H54 (cell line): ENCODE results near the gene AGBL5.

Experiments used
- DNase-seq: peaks from one replicate; pipeline ENCODE4 v3.0.0; 2011; ENCODE audit warnings: low spot score, mixed read lengths; ENCODE audit not compliant: insufficient read length
- FAIRE-seq: peaks from 3 replicates; lab custom pipeline; 2011; peaks lifted over from hg19 to GRCh38; lab: Jason Lieb, UNC
- POLR2A ChIP-seq: IDR thresholded peaks from 2 replicates; pipeline ENCODE4 v1.6.1; 2011; ENCODE audit warnings: low read depth, mild to moderate bottlenecking, low read length

Gene AGBL5

GRCh38 chr2:27081984-27082772 is 30.7 kb downstream of the AGBL5 start:
- DNase-seq (no peak), FAIRE-seq (no peak)
- no peak for TF ChIP-seq POLR2A

GRCh38 chr2:27082773-27083409 is 31.4 kb downstream of the AGBL5 start:
- TF ChIP-seq POLR2A: no peak
- FAIRE-seq: no peak
- DNase-seq: no peak

- DNase-seq (no peak), FAIRE-seq (no peak)
- TF ChIP-seq POLR2A: no peak
These were observed 32.2 kb downstream of the AGBL5 start for GRCh38 chr2:27083410-27084296.

- no peak for TF ChIP-seq POLR2A
- DNase-seq (no peak), FAIRE-seq (no peak)
These were observed 33.0 kb downstream of the AGBL5 start for GRCh38 chr2:27084297-27085061.

GRCh38 chr2:27085062-27085672 is 33.7 kb downstream of the AGBL5 start:
- TF ChIP-seq POLR2A: no peak
- no peak for DNase-seq
- no peak for FAIRE-seq

- peak; percentile 57 for DNase-seq
- no peak for FAIRE-seq
- TF ChIP-seq POLR2A: peak; percentile 42; the same call in 1 of the 2 replicates
These were observed 34.2 kb downstream of the AGBL5 start for GRCh38 chr2:27085673-27086089.

GRCh38 chr2:27086090-27086723 is 34.7 kb downstream of the AGBL5 start:
- peak; percentile 44; the same call in 1 of the 2 replicates for TF ChIP-seq POLR2A
- no peak for FAIRE-seq
- DNase-seq: peak; percentile 98

- FAIRE-seq: no peak
- no peak for TF ChIP-seq POLR2A
- DNase-seq: peak; percentile 74
These were observed 35.5 kb downstream of the AGBL5 start, which contains the start of gene KHK for GRCh38 chr2:27086724-27087593. Gene KHK (plus strand): TSS chr2:27086772. CDS start chr2:27087260, 488 bp downstream.

GRCh38 chr2:27087823-27088410 is 36.4 kb downstream of the AGBL5 start:
- no peak for FAIRE-seq
- no peak for DNase-seq
- no peak for TF ChIP-seq POLR2A

GRCh38 chr2:27088634-27089033 is 37.2 kb downstream of the AGBL5 start:
- no peak for FAIRE-seq
- no peak for DNase-seq
- TF ChIP-seq POLR2A: no peak
